GM12878 (cell line): ENCODE data around the gene MBD2. TPM values are rescaled to one million over a fixed set of nuclear protein-coding genes. Genes with fewer than 3 reads are reported as not detected.
A peak's percentile ranks its signal among the peaks of the same experiment; 100 is the strongest.

Experiments
- BCL11A ChIP-seq: IDR thresholded peaks from 2 replicates; pipeline ENCODE4 v1.6.1; 2011; ENCODE audit warnings: low read depth, low read length
- ETV6 ChIP-seq, 2 experiments: fragments of 450-650 bp in 1 of 2; IDR thresholded peaks in 1 of 2; conservative IDR thresholded peaks in 1 of 2; 2 replicates each; pipeline ENCODE4 v1.6.1; 2014; ENCODE audit warnings: antibody characterized with exemption in 1 of 2, borderline replicate concordance in 1 of 2, low read depth in 1 of 2, mild to moderate bottlenecking in 1 of 2, moderate library complexity in 1 of 2
- FOXM1 ChIP-seq: IDR thresholded peaks from 2 replicates; pipeline ENCODE4 v1.6.1; 2012; ENCODE audit warnings: low read depth, mild to moderate bottlenecking, inconsistent platforms, low read length, moderate library complexity
- GABPA ChIP-seq: IDR thresholded peaks from 2 replicates; pipeline ENCODE4 v1.6.1; 2014; ENCODE audit warnings: antibody characterized with exemption, low read depth, mild to moderate bottlenecking, inconsistent platforms
- GATAD2B ChIP-seq: fragments of 450-650 bp; conservative IDR thresholded peaks from 2 replicates; pipeline ENCODE4 v1.6.1; 2017; ENCODE audit warnings: low read depth, mild to moderate bottlenecking, moderate library complexity
- HDGF ChIP-seq: fragments of 450-650 bp; IDR thresholded peaks from 2 replicates; pipeline ENCODE4 v1.6.1; 2016; ENCODE audit warnings: antibody characterized with exemption
- IKZF1 ChIP-seq: fragments of 450-650 bp; conservative IDR thresholded peaks from 2 replicates; pipeline ENCODE4 v1.6.1; 2017; ENCODE audit warnings: antibody characterized with exemption, mild to moderate bottlenecking
- IRF4 ChIP-seq: IDR thresholded peaks from 2 replicates; pipeline ENCODE4 v1.6.1; 2011; ENCODE audit warnings: low read depth, low read length
- MEF2B ChIP-seq: fragments of 450-650 bp; IDR thresholded peaks from 2 replicates; pipeline ENCODE4 v1.6.1; 2018; ENCODE audit warnings: mild to moderate bottlenecking, moderate library complexity; ENCODE audit not compliant: partially characterized antibody, poor library complexity, severe bottlenecking
- MXI1 ChIP-seq: fragments of 150-350 bp; IDR thresholded peaks from 2 replicates; pipeline ENCODE4 v1.6.1; 2011; ENCODE audit warnings: low read depth, mild to moderate bottlenecking, inconsistent platforms, low read length, improper control_type of control experiment
- NBN ChIP-seq: fragments of 450-650 bp; IDR thresholded peaks from 2 replicates; pipeline ENCODE4 v1.6.1; 2016
- NFIC ChIP-seq: IDR thresholded peaks from 2 replicates; pipeline ENCODE4 v1.6.1; 2012; ENCODE audit warnings: low read depth, mild to moderate bottlenecking, inconsistent platforms, low read length, moderate library complexity
- NR2C1 ChIP-seq: fragments of 450-650 bp; IDR thresholded peaks from 2 replicates; pipeline ENCODE4 v1.6.1; 2017; ENCODE audit warnings: antibody characterized with exemption, mild to moderate bottlenecking, moderate library complexity
- POU2F2 ChIP-seq: IDR thresholded peaks from 3 replicates; pipeline ENCODE4 v1.6.1; 2011; ENCODE audit warnings: low read depth, mild to moderate bottlenecking, low read length, borderline replicate concordance
- RBBP5 ChIP-seq: fragments of 200-600 bp; sonication (generic); conservative IDR thresholded peaks from 2 replicates; pipeline ENCODE4 v1.6.1; 2016
- SMAD5 ChIP-seq: IDR thresholded peaks from 2 replicates; pipeline ENCODE4 v1.6.1; 2016; ENCODE audit warnings: antibody characterized with exemption, low read depth
- SRF ChIP-seq, 2 experiments: IDR thresholded peaks; 2 replicates each; pipeline ENCODE4 v1.6.1; 2011; ENCODE audit warnings: low read depth in 2 of 2, low read length in 2 of 2, mild to moderate bottlenecking in 1 of 2, moderate library complexity in 1 of 2
- TCF12 ChIP-seq: IDR thresholded peaks from 2 replicates; pipeline ENCODE4 v1.6.1; 2011; ENCODE audit warnings: low read depth, mild to moderate bottlenecking, low read length
- USF2 ChIP-seq: IDR thresholded peaks from 2 replicates; pipeline ENCODE4 v1.6.1; 2011; ENCODE audit warnings: low read depth, low read length, improper control_type of control experiment, borderline replicate concordance
- ZBED1 ChIP-seq: IDR thresholded peaks from 2 replicates; pipeline ENCODE4 v1.6.1; 2016; ENCODE audit warnings: borderline replicate concordance
- polyA plus RNA-seq, 11 experiments: library from polyadenylated mRNA; depleted of rRNA in 4 of 11; unstranded in 6 of 11; stranded (reverse) in 5 of 11; fragments of >200 nt; fragmentation: Nextera tagmentation in 4 of 11; fragmentation: Illumina TruSeq in 1 of 11; extraction: Ambion mirVana in 4 of 11; extraction: Trizol in 1 of 11; gene quantifications; 1 replicate in 1 of 11; 2 replicates in 10 of 11; pipeline versions ENCODE4 v1.2.1 to v1.2.3, GENCODE V29; 2011 to 2016; ENCODE audit warnings: inconsistent platforms in 2 of 11, missing spikeins in 2 of 11, low read depth in 1 of 11
- total RNA-seq, 4 experiments: library from RNA; depleted of rRNA in 3 of 4; stranded (reverse); fragments of >200 nt in 3 of 4; fragmentation: Illumina TruSeq in 1 of 4; extraction: Trizol in 1 of 4; gene quantifications; 2 replicates each; pipeline versions ENCODE4 v1.2.1 to v1.2.3, GENCODE V29; 2013 to 2021
- TF ChIP-seq, protein P1 (sequence below): fragments of 450-650 bp; IDR thresholded peaks from 2 replicates; pipeline ENCODE4 v1.6.1; 2016; ENCODE audit warnings: mild to moderate bottlenecking, moderate library complexity, borderline replicate concordance
- TF ChIP-seq, protein P2 (sequence below): IDR thresholded peaks from 2 replicates; pipeline ENCODE4 v1.6.1; 2012; ENCODE audit warnings: improper control_type of control experiment, low read depth, low read length; ENCODE audit not compliant: insufficient replicate concordance

Gene MBD2
- total and polyA plus RNA-seq, 10 of the 15 experiments (the other 5 are each of a cell fraction or from before 2014, with no cell fraction given), result 24.1 to 276 (median 57.9) TPM

- TF ChIP-seq TCF12, result 0 out of 2 replicates have a peak, but pooled peaks have one; percentile 38
- peak; percentile 58 for TF ChIP-seq IKZF1
- TF ChIP-seq ZBED1, result peak; percentile 89
- TF ChIP-seq, protein P1, sequence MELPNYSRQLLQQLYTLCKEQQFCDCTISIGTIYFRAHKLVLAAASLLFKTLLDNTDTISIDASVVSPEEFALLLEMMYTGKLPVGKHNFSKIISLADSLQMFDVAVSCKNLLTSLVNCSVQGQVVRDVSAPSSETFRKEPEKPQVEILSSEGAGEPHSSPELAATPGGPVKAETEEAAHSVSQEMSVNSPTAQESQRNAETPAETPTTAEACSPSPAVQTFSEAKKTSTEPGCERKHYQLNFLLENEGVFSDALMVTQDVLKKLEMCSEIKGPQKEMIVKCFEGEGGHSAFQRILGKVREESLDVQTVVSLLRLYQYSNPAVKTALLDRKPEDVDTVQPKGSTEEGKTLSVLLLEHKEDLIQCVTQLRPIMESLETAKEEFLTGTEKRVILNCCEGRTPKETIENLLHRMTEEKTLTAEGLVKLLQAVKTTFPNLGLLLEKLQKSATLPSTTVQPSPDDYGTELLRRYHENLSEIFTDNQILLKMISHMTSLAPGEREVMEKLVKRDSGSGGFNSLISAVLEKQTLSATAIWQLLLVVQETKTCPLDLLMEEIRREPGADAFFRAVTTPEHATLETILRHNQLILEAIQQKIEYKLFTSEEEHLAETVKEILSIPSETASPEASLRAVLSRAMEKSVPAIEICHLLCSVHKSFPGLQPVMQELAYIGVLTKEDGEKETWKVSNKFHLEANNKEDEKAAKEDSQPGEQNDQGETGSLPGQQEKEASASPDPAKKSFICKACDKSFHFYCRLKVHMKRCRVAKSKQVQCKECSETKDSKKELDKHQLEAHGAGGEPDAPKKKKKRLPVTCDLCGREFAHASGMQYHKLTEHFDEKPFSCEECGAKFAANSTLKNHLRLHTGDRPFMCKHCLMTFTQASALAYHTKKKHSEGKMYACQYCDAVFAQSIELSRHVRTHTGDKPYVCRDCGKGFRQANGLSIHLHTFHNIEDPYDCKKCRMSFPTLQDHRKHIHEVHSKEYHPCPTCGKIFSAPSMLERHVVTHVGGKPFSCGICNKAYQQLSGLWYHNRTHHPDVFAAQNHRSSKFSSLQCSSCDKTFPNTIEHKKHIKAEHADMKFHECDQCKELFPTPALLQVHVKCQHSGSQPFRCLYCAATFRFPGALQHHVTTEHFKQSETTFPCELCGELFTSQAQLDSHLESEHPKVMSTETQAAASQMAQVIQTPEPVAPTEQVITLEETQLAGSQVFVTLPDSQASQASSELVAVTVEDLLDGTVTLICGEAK, result peak; percentile 54; the same call in 1 of the 2 replicates
- TF ChIP-seq, protein P2, sequence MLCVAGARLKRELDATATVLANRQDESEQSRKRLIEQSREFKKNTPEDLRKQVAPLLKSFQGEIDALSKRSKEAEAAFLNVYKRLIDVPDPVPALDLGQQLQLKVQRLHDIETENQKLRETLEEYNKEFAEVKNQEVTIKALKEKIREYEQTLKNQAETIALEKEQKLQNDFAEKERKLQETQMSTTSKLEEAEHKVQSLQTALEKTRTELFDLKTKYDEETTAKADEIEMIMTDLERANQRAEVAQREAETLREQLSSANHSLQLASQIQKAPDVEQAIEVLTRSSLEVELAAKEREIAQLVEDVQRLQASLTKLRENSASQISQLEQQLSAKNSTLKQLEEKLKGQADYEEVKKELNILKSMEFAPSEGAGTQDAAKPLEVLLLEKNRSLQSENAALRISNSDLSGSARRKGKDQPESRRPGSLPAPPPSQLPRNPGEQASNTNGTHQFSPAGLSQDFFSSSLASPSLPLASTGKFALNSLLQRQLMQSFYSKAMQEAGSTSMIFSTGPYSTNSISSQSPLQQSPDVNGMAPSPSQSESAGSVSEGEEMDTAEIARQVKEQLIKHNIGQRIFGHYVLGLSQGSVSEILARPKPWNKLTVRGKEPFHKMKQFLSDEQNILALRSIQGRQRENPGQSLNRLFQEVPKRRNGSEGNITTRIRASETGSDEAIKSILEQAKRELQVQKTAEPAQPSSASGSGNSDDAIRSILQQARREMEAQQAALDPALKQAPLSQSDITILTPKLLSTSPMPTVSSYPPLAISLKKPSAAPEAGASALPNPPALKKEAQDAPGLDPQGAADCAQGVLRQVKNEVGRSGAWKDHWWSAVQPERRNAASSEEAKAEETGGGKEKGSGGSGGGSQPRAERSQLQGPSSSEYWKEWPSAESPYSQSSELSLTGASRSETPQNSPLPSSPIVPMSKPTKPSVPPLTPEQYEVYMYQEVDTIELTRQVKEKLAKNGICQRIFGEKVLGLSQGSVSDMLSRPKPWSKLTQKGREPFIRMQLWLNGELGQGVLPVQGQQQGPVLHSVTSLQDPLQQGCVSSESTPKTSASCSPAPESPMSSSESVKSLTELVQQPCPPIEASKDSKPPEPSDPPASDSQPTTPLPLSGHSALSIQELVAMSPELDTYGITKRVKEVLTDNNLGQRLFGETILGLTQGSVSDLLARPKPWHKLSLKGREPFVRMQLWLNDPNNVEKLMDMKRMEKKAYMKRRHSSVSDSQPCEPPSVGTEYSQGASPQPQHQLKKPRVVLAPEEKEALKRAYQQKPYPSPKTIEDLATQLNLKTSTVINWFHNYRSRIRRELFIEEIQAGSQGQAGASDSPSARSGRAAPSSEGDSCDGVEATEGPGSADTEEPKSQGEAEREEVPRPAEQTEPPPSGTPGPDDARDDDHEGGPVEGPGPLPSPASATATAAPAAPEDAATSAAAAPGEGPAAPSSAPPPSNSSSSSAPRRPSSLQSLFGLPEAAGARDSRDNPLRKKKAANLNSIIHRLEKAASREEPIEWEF, result peak; percentile 17
- TF ChIP-seq MEF2B, result peak; percentile 75
- peak; percentile 78; the same call in 1 of the 2 replicates for TF ChIP-seq BCL11A
- TF ChIP-seq MXI1, result peak; percentile 63
- peak; percentile 52 for TF ChIP-seq GATAD2B
- TF ChIP-seq GABPA, result peak; percentile 66; the same call in 1 of the 2 replicates
- TF ChIP-seq POU2F2, result peak; percentile 67; the same call in 1 of the 3 replicates
- peak; percentile 96 for TF ChIP-seq FOXM1
- no peak for TF ChIP-seq HDGF
- TF ChIP-seq SRF (IDR thresholded peaks at IDR 0.05; ENCODE audit: low read depth in 2 of 2, low read length in 2 of 2), result 0 out of 4 replicates have a peak, but pooled peaks of 1 of the 2 experiments have one; percentile 2
- peak; percentile 94; the same call in 1 of the 2 replicates for TF ChIP-seq IRF4
- TF ChIP-seq NR2C1, result no peak
- peak; percentile 97 for TF ChIP-seq NFIC
- peak in 1 of 2 experiments; percentile 87; a peak in 2 of 4 replicates for TF ChIP-seq ETV6 (conservative IDR thresholded peaks at IDR 0.05 in 1 of 2, IDR thresholded peaks at IDR 0.05 in 1 of 2; ENCODE audit: borderline replicate concordance in 1 of 2, low read depth in 1 of 2)
- TF ChIP-seq NBN, result 0 out of 2 replicates have a peak, but pooled peaks have one; percentile 28
- no peak for TF ChIP-seq RBBP5
- no peak for TF ChIP-seq SMAD5
- peak; percentile 37; the same call in 1 of the 2 replicates for TF ChIP-seq USF2
Observed at GRCh38 chr18:54263904-54264336, 39.5 kb upstream of the MBD2 start (continued).
